Stimulated activated naive CD4-positive, alpha-beta T cell (primary cell): ENCODE measurements around the gene PACSIN2.
"Not testable (repeated sequence)": the region's sequence is repeated elsewhere in the genome, so short reads cannot be mapped to it uniquely, and the experiment has no call there.

Experiments used
- DNase-seq, 6 experiments: peaks; one replicate each; lab custom pipeline; 2025; lab: John Stamatoyannopoulos, UW

The PACSIN2 gene

GRCh38 chr22:42945736-42946135 is 69.2 kb downstream of the PACSIN2 start:
- DNase-seq = no peak

DNA sequence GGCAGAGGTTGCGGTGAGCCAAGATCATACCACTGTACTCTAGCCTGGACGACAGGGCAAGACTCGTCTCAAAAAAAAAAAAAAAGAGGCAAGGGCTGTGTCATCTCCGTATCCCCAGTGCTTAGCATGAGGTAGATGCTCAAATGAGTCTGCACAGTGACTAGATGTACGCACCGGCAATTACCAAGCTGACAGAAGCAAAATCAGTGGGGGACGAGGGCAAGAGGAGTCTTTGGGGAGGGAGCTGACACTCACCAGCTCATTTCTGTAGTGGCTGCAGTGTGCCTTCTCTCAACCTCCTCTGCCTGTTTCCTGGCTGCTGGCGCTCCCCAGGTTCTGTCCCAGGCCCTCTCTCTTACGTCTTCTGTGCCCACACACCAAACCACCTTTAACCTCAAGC is 69.9 kb downstream of the PACSIN2 start:
- DNase-seq = no peak

DNA sequence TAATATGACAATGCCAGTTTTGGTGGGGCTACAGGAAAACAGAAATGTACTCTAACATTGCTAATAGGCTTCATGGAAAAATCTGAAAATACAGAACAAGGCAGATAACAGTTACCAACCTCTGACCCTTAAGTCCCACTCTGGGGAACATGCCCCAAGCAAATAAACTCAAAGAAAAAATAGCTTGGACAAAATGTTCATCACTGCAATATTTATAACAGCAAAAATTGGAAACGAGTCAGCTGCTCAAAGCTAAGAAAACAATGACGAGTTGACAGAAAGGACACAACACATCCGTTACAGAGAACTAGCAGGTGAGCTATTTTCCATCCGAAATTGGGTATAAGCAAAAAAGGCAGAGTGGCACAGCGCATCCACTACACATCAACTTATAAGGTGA is 70.5 kb downstream of the PACSIN2 start:
- no peak for DNase-seq

DNA sequence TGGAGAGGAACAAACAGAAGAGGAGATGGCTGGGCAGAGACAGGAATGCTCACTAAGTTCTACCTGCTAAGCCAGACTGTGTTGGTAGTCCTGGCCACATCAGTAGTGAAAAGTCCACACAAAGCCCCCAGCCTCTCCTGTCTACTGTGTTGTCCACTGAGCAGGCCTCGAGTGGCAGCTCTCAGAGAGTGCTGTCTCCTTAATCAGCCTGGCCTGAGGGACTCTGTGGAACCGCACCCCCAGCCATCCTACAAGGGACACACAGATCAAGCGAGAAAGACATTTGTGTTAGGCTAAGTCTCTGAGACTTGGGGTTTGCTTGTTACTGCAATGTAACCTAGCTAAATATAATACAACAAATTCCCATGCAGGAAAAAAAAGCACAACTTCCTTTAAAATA is 71.0 kb downstream of the PACSIN2 start:
- no peak for DNase-seq

GRCh38 chr22:42942351-42942750 is 72.6 kb downstream of the PACSIN2 start:
- DNase-seq = no peak

GRCh38 chr22:42939941-42940653 is 74.9 kb downstream of the PACSIN2 start:
- DNase-seq = no peak

GRCh38 chr22:42939451-42939881 is 75.5 kb downstream of the PACSIN2 start:
- no peak for DNase-seq

DNA sequence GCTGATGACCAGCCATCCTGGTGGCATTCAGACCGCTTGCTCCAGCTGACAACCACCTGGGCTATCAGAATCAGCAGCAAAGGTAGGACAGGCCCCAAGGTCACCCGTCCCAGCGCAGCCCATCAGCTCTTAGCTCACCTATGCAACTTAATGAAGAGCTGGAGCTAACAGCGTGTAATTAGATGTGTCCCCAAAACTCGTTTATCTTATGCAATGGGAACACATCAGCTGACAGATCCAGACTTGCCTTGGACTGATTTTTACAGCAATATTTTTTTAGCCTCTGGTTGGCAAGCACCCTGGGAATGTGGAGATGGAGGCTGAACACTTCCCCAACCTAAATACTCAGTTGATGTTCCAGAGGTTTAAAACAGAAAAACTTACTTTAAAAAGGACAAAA is 76.0 kb downstream of the PACSIN2 start:
- no peak for DNase-seq

DNA sequence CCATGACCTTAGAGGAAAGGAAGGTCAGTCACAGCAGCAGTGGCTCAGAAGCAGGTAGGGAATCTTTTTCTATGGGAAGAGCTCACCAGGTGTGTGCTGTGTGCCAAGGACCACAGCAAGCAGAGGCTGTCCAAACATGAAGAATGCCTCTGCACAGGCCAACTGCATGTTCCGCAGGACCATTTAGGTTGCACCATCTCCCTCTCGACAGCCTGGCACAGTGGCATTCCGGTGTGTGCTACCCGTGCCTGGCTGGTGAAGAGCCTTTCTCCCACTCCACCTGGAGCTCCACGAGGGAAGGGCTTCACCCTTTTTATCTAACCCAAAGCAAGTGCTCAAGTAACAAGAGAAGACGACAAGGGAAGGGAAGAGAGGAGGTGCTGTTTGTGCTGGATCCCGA is 76.5 kb downstream of the PACSIN2 start:
- DNase-seq = no peak

DNA sequence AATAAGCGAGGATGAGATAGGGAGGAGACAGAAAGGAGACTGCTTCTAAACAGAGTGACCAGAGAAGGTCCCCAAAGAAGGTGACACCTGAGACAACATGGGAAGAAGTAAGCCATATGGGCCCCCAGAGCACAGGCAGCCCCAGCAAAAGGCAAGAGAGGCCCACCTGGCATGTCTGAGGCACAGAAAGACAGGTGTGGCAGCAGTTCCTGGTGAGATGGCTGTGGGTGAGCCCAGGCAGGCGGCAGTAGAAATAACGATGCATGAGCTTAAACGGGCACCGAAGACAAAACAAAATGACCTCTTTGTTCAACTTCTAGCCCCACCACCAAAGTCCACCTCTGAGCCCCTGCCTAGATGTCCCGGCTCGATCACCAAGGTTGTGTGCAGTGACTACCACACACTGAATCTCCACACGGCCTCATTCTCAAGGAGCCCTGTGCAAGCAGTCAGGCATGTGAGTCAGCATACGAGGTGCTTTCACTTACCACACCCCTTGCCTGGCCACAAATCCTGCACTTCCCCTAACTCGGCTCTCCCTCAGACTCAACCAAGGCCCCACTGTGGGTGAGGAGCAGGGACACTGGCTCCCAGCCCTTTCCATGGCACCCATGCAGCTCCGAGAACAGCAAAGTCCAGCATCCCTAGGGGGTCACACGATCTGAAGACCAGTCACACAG is 77.6 kb downstream of the PACSIN2 start:
- no peak for DNase-seq

DNA sequence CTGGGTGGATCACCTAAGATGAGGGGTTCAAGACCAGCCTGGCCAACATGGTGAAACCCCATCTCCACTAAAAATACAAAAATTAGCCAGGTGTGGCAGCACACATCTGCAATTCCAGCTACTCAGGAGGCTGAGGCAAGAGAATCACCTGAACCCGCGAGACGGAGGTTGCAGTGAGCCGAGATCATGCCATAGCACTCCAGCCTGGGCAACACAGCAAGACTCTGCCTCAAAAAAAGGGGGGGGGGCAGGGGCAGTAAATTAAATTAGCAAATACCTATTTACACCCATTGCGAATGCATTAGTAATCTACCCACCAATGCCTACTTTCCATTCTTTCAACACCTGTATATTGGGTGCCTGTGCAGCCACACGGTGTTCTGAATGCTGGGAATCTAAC is 78.3 kb downstream of the PACSIN2 start:
- not testable (repeated sequence) for DNase-seq

GRCh38 chr22:42934338-42934737 is 80.6 kb downstream of the PACSIN2 start:
- DNase-seq = no peak

GRCh38 chr22:42933485-42934091 is 81.4 kb downstream of the PACSIN2 start:
- no peak for DNase-seq

- DNase-seq = no peak
Observed at GRCh38 chr22:42932857-42933484, 82.0 kb downstream of the PACSIN2 start.

DNA sequence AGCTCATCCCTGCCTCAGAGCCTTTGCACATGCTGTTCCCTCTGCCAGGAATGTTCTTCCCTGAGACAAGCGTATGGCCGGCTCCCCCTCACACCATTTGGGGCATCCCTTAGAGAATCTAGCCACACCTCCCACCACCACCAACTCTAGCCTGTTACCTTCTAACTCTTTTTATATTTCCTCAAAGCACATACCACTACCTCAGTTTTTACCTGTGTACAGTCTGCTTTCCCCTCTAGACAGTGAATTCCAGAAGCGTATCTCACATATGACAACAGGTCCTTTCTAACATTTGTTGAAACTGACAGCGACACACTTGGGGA is 82.8 kb downstream of the PACSIN2 start:
- DNase-seq = no peak

DNA sequence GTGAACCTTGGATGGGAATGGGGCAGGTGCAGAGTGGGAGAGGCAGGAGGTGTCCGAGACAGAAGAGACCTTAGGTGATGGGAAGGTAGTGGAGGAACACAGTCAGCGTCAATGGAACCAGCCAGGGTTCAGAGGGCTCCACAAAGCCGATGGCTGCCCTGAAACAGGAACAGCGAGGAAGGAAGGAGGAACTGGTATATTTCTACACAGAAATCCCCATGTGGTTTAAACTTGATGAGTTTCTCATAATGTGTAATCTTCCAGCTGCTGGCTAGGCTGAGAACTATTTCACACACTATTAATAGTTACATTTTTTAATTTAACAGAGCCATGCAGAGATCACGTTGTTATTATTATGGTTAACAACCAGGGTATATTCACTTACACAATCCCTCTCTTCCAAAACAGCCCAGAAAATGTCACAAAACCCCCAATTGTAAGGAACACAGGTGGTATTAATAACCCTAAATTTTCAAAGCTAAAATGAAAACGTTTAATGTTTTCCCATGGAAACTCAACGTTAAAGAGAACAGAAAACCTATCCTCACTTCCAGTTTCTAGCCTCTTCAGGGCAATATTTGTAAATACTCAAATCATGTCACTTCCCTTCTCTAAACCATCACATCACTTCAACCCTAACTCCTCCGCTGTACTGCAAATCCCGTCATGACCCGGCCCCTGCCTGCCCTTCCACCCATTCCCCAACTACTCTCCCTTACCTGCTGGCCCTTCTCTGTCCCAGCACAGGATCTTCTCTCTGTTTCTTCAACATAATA is 83.3 kb downstream of the PACSIN2 start:
- no peak for DNase-seq

- no peak for DNase-seq
Observed at GRCh38 chr22:42930810-42931420, 84.0 kb downstream of the PACSIN2 start.

DNA sequence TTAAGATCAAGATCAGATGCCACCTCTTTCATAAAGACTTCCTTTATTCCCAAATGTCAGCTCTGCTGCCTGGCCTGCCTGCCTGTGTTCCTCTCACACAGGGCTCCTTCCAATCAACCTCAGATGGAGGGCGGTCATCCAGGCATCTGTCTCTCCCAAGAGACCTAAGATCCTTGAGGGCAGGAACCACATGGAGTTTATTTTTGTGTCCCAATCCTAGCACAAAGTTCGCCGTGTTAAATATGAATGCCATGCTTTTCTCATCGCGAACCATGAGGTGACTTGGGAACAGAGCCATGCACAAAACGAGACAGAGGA is 85.2 kb downstream of the PACSIN2 start:
- no peak for DNase-seq

GRCh38 chr22:42928969-42929837 is 85.7 kb downstream of the PACSIN2 start:
- no peak for DNase-seq

DNA sequence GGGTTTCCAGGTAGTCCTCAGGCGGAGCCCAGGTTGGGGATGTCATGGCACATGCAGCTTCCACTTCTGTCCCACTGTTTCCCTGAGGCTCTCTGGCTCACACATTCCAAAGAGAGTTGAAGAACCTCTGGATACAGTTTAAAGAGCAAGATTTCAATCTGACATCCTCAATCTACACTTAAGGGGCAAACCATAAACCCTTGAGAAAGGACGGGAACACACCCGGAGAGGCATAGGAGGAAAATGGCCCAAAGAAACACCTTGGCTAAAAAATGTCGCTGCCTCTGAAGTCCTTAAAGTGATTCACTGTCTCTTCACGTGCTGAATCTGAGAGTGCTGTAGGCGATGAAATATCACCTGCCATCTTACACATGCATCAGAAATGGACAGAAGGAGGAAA is 87.0 kb downstream of the PACSIN2 start:
- no peak for DNase-seq

DNA sequence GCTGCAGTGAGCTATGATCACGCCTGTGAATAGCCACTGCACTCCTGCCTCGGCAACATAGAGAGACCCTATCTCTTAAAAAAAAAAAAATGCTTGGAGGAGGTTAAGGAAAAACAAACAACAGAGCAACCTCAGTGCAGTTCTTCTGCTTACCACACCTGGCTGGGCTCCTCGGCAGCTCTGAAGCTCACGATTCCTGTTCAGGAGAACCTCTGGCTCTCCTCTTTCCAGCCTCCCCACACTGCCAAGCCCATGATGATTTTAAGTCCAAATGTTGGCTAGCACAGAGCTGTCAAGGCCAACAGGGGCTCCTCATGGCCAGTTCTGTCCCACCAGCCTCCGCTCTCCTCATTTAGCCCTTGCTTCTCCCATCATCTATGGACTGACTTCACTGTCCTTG is 88.2 kb downstream of the PACSIN2 start:
- no peak for DNase-seq
